Measurements from ENCODE around the gene FBH1. TPM values are rescaled to one million over a fixed set of nuclear protein-coding genes. Genes with fewer than 3 reads are reported as not detected.

Gene FBH1
- total and polyA plus RNA-seq, 10 of the 15 experiments (the other 5 are each of a cell fraction or from before 2014, with no cell fraction given), result 6.1 to 67.6 (median 47.2) TPM

DNA sequence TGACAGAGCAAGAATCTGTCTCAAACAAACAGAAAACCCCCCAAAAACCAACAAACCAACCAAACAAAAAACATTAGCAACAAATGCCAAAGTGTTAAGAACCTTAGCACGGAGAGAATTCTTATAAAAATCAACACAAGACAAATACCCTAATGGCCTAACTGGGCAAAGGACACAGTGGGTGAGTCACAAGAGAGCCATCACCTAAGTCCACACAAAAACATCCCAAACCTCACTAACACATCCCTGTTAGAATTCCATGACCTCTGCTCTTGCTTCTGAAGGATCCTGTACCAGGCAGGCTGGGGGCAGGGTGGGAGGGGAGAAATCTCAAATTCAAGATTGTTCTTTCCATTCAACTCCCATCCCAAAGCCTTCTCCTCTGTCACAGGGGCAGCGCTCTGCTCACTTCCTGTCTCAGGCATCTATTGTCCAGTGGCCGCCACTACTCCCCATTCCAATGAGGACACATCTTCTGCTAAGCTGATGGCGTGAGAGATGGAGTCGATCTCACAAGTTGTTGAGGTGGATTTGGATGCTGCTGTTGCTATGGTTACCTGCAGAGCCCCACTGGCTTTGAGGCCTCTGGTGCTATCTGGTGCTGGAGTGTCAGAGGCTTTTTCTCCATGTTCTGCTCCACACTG is 78.1 kb downstream of the FBH1 start:
- no peak for ATAC-seq
- no peaks in the 10 kb centered on the region for H3K27me3 ChIP-seq (replicated peaks in 1 of 2; ENCODE audit: control insufficient read depth in 2 of 2, insufficient read depth in 2 of 2, low read length in 1 of 2)
- peaks cover 37% of the 10 kb centered on the region for H3K79me2 ChIP-seq (ENCODE audit: control insufficient read depth, insufficient read depth, low read length)
- H3K9ac ChIP-seq (ENCODE audit: control insufficient read depth, insufficient read depth, low read length), result no peak overlapping the region
- ChIA-PET SMC1A (ENCODE audit: uncharacterized antibody, unreplicated experiment) (interaction anchor here (1.4 kb wide), 1 partner anchor 31 kb away, joined by 4 read pairs; no protein-coding TSS in a partner anchor), POLR2A (no interaction called here), RAD21 (ENCODE audit: unreplicated experiment) (no interaction called here), CTCF (interaction anchor here (0.5 kb wide), 1 partner anchor 339 kb away, joined by 3 read pairs; no protein-coding TSS in a partner anchor)
- no peaks in the 10 kb centered on the region for H3K9me3 ChIP-seq (replicated peaks; ENCODE audit: control insufficient read depth, insufficient read depth, low read length)
- peaks cover 2 to 5% of the 10 kb centered on the region in 2 experiments; a peak in 3 of 4 replicates for H3K36me3 ChIP-seq (ENCODE audit: control insufficient read depth in 2 of 2, insufficient read depth in 2 of 2, low read length in 1 of 2)
- BruUV-seq (replicated peaks), result no TSS peak
- intact Hi-C loops (cut with micrococcal nuclease; ENCODE audit: unreplicated experiment), result no loop called here
- no peak overlapping the region for H3K4me2 ChIP-seq (ENCODE audit: control insufficient read depth, insufficient read depth)
- peaks cover 11% of the 10 kb centered on the region for H3K4me1 ChIP-seq (ENCODE audit: control insufficient read depth, insufficient read depth, low read length)
- in situ Hi-C loops (cut with MboI), result no loop called here
- no peak for DNase-seq (ENCODE audit: low read depth, low spot score)
- H2AFZ ChIP-seq (ENCODE audit: control insufficient read depth, low read depth, low read length), result no peak overlapping the region
- no peak overlapping the region for H3K27ac ChIP-seq (ENCODE audit: control insufficient read depth, insufficient read depth)
- no peak overlapping the region for H3K4me3 ChIP-seq
- FAIRE-seq, result no peak
- H4K20me1 ChIP-seq (ENCODE audit: control insufficient read depth, insufficient read depth), result no peaks in the 10 kb centered on the region; the same call in 1 of the 2 replicates
- TF ChIP-seq BMI1 (IDR thresholded peaks at IDR 0.05; ENCODE audit: borderline replicate concordance) (peak; percentile 59; the same call in 1 of the 2 replicates), MTA3 (IDR thresholded peaks at IDR 0.05; ENCODE audit: borderline replicate concordance, low read length) (no peak), NFXL1 (IDR thresholded peaks at IDR 0.05; ENCODE audit: borderline replicate concordance) (no peak), NBN (IDR thresholded peaks at IDR 0.05) (no peak)
- TF ChIP-seq, protein P1, sequence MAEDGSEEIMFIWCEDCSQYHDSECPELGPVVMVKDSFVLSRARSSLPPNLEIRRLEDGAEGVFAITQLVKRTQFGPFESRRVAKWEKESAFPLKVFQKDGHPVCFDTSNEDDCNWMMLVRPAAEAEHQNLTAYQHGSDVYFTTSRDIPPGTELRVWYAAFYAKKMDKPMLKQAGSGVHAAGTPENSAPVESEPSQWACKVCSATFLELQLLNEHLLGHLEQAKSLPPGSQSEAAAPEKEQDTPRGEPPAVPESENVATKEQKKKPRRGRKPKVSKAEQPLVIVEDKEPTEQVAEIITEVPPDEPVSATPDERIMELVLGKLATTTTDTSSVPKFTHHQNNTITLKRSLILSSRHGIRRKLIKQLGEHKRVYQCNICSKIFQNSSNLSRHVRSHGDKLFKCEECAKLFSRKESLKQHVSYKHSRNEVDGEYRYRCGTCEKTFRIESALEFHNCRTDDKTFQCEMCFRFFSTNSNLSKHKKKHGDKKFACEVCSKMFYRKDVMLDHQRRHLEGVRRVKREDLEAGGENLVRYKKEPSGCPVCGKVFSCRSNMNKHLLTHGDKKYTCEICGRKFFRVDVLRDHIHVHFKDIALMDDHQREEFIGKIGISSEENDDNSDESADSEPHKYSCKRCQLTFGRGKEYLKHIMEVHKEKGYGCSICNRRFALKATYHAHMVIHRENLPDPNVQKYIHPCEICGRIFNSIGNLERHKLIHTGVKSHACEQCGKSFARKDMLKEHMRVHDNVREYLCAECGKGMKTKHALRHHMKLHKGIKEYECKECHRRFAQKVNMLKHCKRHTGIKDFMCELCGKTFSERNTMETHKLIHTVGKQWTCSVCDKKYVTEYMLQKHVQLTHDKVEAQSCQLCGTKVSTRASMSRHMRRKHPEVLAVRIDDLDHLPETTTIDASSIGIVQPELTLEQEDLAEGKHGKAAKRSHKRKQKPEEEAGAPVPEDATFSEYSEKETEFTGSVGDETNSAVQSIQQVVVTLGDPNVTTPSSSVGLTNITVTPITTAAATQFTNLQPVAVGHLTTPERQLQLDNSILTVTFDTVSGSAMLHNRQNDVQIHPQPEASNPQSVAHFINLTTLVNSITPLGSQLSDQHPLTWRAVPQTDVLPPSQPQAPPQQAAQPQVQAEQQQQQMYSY (CRISPR knock-in tag; IDR thresholded peaks at IDR 0.05), result no peak
- WGBS (ENCODE audit: insufficient coverage, insufficient replicate concordance, low lambda C conversion rate, missing lambda C conversion rate), result 76% methylated on average over 5 of the region's 5 CpGs

Data from GM12878 (cell line).